Sigmoid colon (tissue), 7 donors: ENCODE data around the gene EEPD1. TPM values are rescaled to one million over a fixed set of nuclear protein-coding genes. Genes with fewer than 3 reads are reported as not detected.

ENCODE experiments used
- DNase-seq: peaks from one replicate; pipeline ENCODE4 v3.0.0-alpha.2; 2019
- H3K27ac ChIP-seq, 4 donors: fragments of 200-600 bp; sonication (generic); one replicate each; pipeline ENCODE4 v1.5.1; 2016 to 2019; ENCODE audit warnings: mild to moderate bottlenecking in 1 of 4
- H3K27me3 ChIP-seq, 3 donors: fragments of 200-600 bp; sonication (generic); one replicate each; pipeline ENCODE4 v1.5.1; 2019; ENCODE audit warnings: mild to moderate bottlenecking in 1 of 3
- H3K36me3 ChIP-seq, 4 donors: fragments of 200-600 bp; sonication (generic); one replicate each; pipeline ENCODE4 v1.5.1; 2016 to 2019
- H3K4me1 ChIP-seq, 4 donors: fragments of 200-600 bp; sonication (generic); one replicate each; pipeline ENCODE4 v1.5.1; 2017 to 2019
- H3K4me3 ChIP-seq, 4 donors: fragments of 200-600 bp; sonication (generic); one replicate each; pipeline ENCODE4 v1.5.1; 2017 to 2019; ENCODE audit warnings: mild to moderate bottlenecking in 2 of 4, moderate library complexity in 1 of 4
- H3K9me3 ChIP-seq, 4 donors: fragments of 200-600 bp in 3 of 4; sonication (generic) in 3 of 4; one replicate each; pipeline versions ENCODE4 v1.5.1 to v1.6.1; 2013 to 2019
- EP300 ChIP-seq, 4 donors: sonication (generic); formaldehyde crosslinking; IDR thresholded peaks; one replicate each; pipeline ENCODE4 v1.6.1; 2017; ENCODE audit warnings: antibody characterized with exemption in 4 of 4
- POLR2A ChIP-seq, 2 donors: fragments of 450-650 bp; IDR thresholded peaks; one replicate each; pipeline ENCODE4 v1.6.1; 2016; ENCODE audit warnings: antibody characterized with exemption in 2 of 2, mild to moderate bottlenecking in 2 of 2, moderate library complexity in 2 of 2
- POLR2AphosphoS5 ChIP-seq, 4 donors: sonication (generic); formaldehyde crosslinking; IDR thresholded peaks; one replicate each; pipeline ENCODE4 v1.6.1; 2017; ENCODE audit warnings: antibody characterized with exemption in 4 of 4
- WGBS, 2 donors: extraction: QIAGEN DNeasy Blood & Tissue Kit; methylation state at CpG; one replicate each; pipeline ENCODE4 v1.1.7; 2013; 5-methylcytosine and 5-hydroxymethylcytosine counted together
- intact Hi-C: fragments of 100-400 bp; cut with DNase I; formaldehyde crosslinking; loops from one replicate; pipeline ENCODE4 v1.15.1; 2023
- polyA plus RNA-seq, 3 donors: library from polyadenylated mRNA; stranded (reverse); fragments of 200-250 nt; gene quantifications; one replicate each; pipeline ENCODE4 v1.2.3, GENCODE V29; 2013
- total RNA-seq, 4 donors: library from RNA; depleted of rRNA; stranded (reverse); fragments of >200 nt; gene quantifications; one replicate each; pipeline ENCODE4 v1.1.0, GENCODE V29; 2016
- TF ChIP-seq, protein P1 (sequence below), 4 experiments: fragments of 450-650 bp in 3 of 4; fragments of 200-600 bp in 1 of 4; IDR thresholded peaks; one replicate each; pipeline ENCODE4 v1.5.1; 2016 to 2019; ENCODE audit warnings: antibody characterized with exemption in 4 of 4, mild to moderate bottlenecking in 3 of 4, moderate library complexity in 2 of 4
- donor health status: healthy with polysubstance abuse.
- donor health status: Bipolar disorder and iron deficiency.
- donor health status: healthy.

EEPD1 gene
- total and polyA plus RNA-seq, 7 donors = 6.6 to 18.1 (median 14.3) TPM

DNA sequence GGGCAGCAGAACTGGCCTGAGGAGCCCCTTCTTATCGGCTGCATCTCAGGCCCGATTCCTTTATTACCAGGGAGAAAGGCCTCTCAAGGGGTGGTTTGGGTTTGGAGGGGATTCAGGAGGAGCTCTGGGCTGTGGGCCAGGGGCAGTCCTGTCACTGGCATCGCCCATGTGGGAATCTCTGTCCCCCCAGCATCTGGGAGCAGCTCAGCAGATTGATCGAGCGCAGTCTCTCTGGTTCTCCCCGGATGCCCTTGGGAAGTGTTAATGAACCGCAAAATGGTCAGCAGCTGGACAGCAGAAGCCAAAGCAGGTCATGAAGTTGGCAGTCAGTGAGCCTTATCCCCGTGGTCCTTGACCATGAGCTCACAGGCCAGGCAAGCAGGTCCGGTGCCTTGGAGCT is 132.2 kb downstream of the EEPD1 start:
- peak; percentile 55 for DNase-seq
- Histone ChIP-seq H3K36me3 (peaks cover 0 to 13% (median 2%) of the 10 kb centered on the region in 4 donors), H3K4me1 (peaks cover 0 to 50% (median 33%) of the 10 kb centered on the region in 4 donors), H3K9me3 (no peaks in the 10 kb centered on the region), H3K4me3 (no peak overlapping the region), H3K27me3 (no peaks in the 10 kb centered on the region), H3K27ac (no peak overlapping the region)
- 76 to 91% methylated on average over 9 of the region's 9 CpGs for WGBS, 2 donors
- TF ChIP-seq POLR2A (IDR thresholded peaks at IDR 0.05) (no peak), POLR2AphosphoS5 (IDR thresholded peaks at IDR 0.05) (no peak), EP300 (IDR thresholded peaks at IDR 0.05) (no peak)
- TF ChIP-seq, protein P1, sequence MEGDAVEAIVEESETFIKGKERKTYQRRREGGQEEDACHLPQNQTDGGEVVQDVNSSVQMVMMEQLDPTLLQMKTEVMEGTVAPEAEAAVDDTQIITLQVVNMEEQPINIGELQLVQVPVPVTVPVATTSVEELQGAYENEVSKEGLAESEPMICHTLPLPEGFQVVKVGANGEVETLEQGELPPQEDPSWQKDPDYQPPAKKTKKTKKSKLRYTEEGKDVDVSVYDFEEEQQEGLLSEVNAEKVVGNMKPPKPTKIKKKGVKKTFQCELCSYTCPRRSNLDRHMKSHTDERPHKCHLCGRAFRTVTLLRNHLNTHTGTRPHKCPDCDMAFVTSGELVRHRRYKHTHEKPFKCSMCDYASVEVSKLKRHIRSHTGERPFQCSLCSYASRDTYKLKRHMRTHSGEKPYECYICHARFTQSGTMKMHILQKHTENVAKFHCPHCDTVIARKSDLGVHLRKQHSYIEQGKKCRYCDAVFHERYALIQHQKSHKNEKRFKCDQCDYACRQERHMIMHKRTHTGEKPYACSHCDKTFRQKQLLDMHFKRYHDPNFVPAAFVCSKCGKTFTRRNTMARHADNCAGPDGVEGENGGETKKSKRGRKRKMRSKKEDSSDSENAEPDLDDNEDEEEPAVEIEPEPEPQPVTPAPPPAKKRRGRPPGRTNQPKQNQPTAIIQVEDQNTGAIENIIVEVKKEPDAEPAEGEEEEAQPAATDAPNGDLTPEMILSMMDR (IDR thresholded peaks at IDR 0.05) = no peak
- intact Hi-C loops = no loop called here

DNA sequence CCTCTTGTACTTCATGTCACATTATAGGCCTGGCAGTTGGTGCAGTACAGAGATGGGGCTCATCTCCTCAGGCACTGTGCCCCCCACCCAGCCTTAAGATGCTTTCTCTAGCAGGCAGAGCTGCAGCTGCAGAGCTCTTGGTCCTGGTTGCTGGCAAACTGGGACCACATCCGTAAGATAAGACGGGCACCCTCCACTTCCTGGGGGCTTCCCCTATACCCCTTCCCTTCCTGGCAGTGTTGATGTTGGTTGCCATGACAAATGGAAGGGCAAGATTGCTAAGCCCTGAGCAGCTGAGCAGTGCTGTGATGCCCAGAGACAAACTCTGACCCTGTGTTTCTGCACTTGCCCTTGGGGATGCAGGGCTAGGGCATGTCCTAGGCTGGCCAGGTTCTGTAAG is 133.2 kb downstream of the EEPD1 start:
- intact Hi-C loops = no loop called here
- no peaks in the 10 kb centered on the region for H3K27me3 ChIP-seq
- no peak for DNase-seq
- TF ChIP-seq POLR2AphosphoS5 (IDR thresholded peaks at IDR 0.05) (no peak), EP300 (IDR thresholded peaks at IDR 0.05) (no peak), POLR2A (IDR thresholded peaks at IDR 0.05) (no peak)
- TF ChIP-seq, protein P1 (IDR thresholded peaks at IDR 0.05) = no peak
- peaks cover 0 to 48% (median 32%) of the 10 kb centered on the region in 4 donors for H3K4me1 ChIP-seq
- peaks cover 0 to 13% (median 2%) of the 10 kb centered on the region in 4 donors for H3K36me3 ChIP-seq
- WGBS, 2 donors = 40 to 80% methylated on average over 2 of the region's 2 CpGs
- H3K4me3 ChIP-seq = no peak overlapping the region
- no peaks in the 10 kb centered on the region for H3K9me3 ChIP-seq
- H3K27ac ChIP-seq = peak overlapping the region in 1 of 4 donors; percentile 1

DNA sequence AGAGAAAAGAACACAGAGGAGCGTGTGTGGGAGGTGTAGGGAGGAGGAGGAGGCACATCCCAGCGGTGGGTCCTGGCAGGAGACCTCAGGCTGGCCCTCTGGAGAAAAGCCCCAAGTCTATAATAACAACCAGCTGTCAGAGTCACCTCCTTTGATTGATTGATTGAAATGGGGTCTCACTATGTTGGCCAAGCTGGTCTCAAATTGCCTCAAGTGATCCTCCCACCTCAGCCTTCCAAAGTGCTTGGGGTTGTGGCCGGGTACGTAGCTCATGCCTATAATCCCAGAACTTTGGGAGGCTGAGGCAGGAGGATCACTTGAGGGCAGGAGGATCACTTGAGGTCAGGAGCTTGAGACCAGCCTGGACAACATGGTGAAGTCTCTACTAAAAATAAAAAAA is 133.6 kb downstream of the EEPD1 start:
- DNase-seq = no peak
- Histone ChIP-seq H3K4me3 (no peak overlapping the region), H3K36me3 (peaks cover 0 to 13% (median 2%) of the 10 kb centered on the region in 4 donors), H3K27ac (peak overlapping the region in 1 of 4 donors; percentile 1), H3K4me1 (peaks cover 0 to 48% (median 31%) of the 10 kb centered on the region in 4 donors), H3K27me3 (no peaks in the 10 kb centered on the region), H3K9me3 (no peaks in the 10 kb centered on the region)
- TF ChIP-seq POLR2A (IDR thresholded peaks at IDR 0.05) = no peak
- no peak for TF ChIP-seq POLR2AphosphoS5 (IDR thresholded peaks at IDR 0.05)
- TF ChIP-seq, protein P1 (IDR thresholded peaks at IDR 0.05) = no peak
- TF ChIP-seq EP300 (IDR thresholded peaks at IDR 0.05) = no peak
- intact Hi-C loops = no loop called here
- WGBS, 2 donors = 88 to 95% methylated on average over 4 of the region's 4 CpGs

DNA sequence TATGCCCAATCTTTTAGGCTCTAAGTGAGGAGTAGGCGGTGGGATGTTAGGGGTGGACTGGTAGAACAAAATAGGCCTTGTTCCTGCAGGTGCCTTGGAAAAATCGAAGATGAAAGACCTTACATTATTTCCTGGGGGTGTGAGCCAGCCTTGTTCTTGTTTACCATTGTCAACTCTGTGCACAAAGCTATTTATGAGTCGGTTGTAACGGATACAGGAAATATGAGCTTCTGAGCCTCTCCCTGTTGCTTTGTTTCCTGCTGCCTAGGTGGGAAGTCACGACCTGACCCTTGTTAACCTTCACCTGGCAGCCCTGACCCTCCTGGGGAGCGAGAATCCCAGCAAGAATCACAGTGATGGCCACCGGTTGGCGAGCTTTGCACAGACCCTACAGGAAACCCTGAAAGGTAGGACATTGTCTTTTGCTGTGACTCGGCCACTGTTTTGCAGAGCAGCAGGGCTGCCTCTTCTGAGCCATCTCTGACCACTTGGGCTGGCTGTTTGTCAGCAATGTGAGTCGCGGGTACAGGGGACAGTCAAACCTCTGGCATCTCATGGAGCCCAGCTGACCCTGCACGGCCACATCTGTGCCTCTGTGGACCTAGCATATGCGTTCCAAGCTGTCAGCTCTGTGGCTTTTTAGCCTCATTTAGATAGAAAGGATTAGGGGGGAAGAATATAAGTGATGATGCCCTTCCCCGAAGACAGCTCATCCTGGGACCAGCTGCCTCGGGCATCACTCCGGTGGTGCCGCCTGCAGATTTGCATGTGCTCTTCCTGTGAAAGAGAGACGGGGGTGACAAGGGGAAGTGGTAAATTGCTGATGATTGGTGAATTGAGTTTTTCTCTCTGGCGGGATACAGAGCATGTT is 134.6 kb downstream of the EEPD1 start:
- WGBS, 2 donors = 17 to 30% methylated on average over 19 of the region's 19 CpGs
- H3K27me3 ChIP-seq = no peaks in the 10 kb centered on the region
- H3K27ac ChIP-seq = peak overlapping the region in 3 of 4 donors; percentile 1 to 45 (median 19)
- no peak for DNase-seq
- peaks cover 0 to 48% (median 31%) of the 10 kb centered on the region in 4 donors for H3K4me1 ChIP-seq
- no peaks in the 10 kb centered on the region for H3K9me3 ChIP-seq
- TF ChIP-seq, protein P1 (IDR thresholded peaks at IDR 0.05) = no peak
- no peak for TF ChIP-seq POLR2A (IDR thresholded peaks at IDR 0.05)
- TF ChIP-seq POLR2AphosphoS5 (IDR thresholded peaks at IDR 0.05) = no peak
- TF ChIP-seq EP300 (IDR thresholded peaks at IDR 0.05) = no peak
- H3K36me3 ChIP-seq = peaks cover 0 to 13% (median 2%) of the 10 kb centered on the region in 4 donors
- intact Hi-C loops = no loop called here
- H3K4me3 ChIP-seq = no peak overlapping the region
